SHP77 (cell line): ENCODE results near the gene PRKN.

Source experiments
- DNase-seq, 2 experiments: peaks; one replicate each; lab custom pipeline; 2025; lab: John Stamatoyannopoulos, UW

PRKN gene

GRCh38 chr6:161796681-161797080, 930.9 kb downstream of the PRKN start:
- DNase-seq, result no peak

- no peak for DNase-seq
Measured at GRCh38 chr6:161792851-161793493, 934.6 kb downstream of the PRKN start.

GRCh38 chr6:161788531-161788930, 939.0 kb downstream of the PRKN start:
- DNase-seq, result no peak

GRCh38 chr6:161772176-161772575, 955.4 kb downstream of the PRKN start:
- DNase-seq, result no peak

GRCh38 chr6:161761966-161762365, 965.6 kb downstream of the PRKN start:
- no peak for DNase-seq

GRCh38 chr6:161755080-161755479, 972.5 kb downstream of the PRKN start:
- DNase-seq, result no peak

- DNase-seq, result no peak
Measured at GRCh38 chr6:161750686-161751085, 976.9 kb downstream of the PRKN start.

- DNase-seq, result no peak
Measured at GRCh38 chr6:161749576-161749975, 978.0 kb downstream of the PRKN start.

- peak; percentile 19 to 48 for DNase-seq
Measured at GRCh38 chr6:161748535-161749416, 978.8 kb downstream of the PRKN start.

- DNase-seq, result no peak
Measured at GRCh38 chr6:161747506-161747905, 980.1 kb downstream of the PRKN start.

- DNase-seq, result no peak
Measured at GRCh38 chr6:161745594-161746141, 981.9 kb downstream of the PRKN start.

GRCh38 chr6:161745128-161745527, 982.4 kb downstream of the PRKN start:
- no peak for DNase-seq

- no peak for DNase-seq
Measured at GRCh38 chr6:161744211-161745067, 983.1 kb downstream of the PRKN start.

GRCh38 chr6:161743509-161744178, 983.9 kb downstream of the PRKN start:
- DNase-seq, result no peak

- DNase-seq, result no peak
Measured at GRCh38 chr6:161740486-161740885, 987.1 kb downstream of the PRKN start.

- DNase-seq, result no peak
Measured at GRCh38 chr6:161736781-161737292, 990.7 kb downstream of the PRKN start.

GRCh38 chr6:161736326-161736725, 991.2 kb downstream of the PRKN start:
- no peak for DNase-seq

- no peak for DNase-seq
Measured at GRCh38 chr6:161732594-161732993, 995.0 kb downstream of the PRKN start.

- no peak for DNase-seq
Measured at GRCh38 chr6:161727083-161727833, 1000.3 kb downstream of the PRKN start.

- no peak for DNase-seq
Measured at GRCh38 chr6:161722394-161722793, 1005.2 kb downstream of the PRKN start.

GRCh38 chr6:161721511-161721910, 1006.1 kb downstream of the PRKN start:
- no peak for DNase-seq
